Activated T-cell treated with anti-CD3 and anti-CD28 coated beads for 4 hours (primary cell): ENCODE data around the gene CCDC106.

Experiments
- DNase-seq: peaks from one replicate; pipeline ENCODE4 v3.0.0-alpha.2; 2020

Gene CCDC106

DNA sequence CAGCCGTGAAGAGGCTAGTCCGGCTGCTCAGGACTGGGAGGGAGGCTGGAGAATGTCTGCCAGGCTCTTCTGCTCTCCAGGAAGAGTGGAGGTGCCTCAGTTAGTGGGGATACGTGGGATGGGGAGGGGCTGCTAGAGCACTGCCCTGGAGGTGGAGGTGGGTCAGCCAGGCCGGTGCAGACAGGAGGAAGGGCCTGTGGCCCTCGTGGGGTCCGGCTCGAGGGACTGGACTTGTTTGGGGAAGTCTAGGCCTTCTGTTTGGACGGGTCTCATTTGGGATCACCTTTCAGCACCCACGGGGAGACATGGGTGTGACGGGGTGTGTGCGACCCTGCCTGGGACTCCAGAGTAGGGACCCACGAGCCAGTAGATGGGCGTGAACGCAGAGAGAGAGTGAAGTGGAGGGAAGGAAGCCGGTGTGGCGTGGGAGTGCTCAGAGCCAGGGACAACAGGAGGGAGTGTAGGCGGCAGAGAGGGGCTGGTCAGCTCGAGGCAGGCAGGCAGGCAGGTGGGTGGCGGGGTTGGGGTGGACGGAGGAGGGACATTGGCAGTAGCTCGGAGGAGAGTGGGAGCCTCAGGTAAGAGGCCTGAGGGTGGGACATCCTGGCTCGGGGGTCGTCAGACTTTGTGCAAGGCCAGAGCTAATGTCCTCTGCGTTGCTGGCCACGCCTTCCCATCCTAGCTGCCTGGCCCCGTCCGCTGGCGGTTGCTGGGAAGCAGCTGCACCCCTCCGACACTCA, 38.5 kb downstream of the CCDC106 start:
- DNase-seq, result no peak

DNA sequence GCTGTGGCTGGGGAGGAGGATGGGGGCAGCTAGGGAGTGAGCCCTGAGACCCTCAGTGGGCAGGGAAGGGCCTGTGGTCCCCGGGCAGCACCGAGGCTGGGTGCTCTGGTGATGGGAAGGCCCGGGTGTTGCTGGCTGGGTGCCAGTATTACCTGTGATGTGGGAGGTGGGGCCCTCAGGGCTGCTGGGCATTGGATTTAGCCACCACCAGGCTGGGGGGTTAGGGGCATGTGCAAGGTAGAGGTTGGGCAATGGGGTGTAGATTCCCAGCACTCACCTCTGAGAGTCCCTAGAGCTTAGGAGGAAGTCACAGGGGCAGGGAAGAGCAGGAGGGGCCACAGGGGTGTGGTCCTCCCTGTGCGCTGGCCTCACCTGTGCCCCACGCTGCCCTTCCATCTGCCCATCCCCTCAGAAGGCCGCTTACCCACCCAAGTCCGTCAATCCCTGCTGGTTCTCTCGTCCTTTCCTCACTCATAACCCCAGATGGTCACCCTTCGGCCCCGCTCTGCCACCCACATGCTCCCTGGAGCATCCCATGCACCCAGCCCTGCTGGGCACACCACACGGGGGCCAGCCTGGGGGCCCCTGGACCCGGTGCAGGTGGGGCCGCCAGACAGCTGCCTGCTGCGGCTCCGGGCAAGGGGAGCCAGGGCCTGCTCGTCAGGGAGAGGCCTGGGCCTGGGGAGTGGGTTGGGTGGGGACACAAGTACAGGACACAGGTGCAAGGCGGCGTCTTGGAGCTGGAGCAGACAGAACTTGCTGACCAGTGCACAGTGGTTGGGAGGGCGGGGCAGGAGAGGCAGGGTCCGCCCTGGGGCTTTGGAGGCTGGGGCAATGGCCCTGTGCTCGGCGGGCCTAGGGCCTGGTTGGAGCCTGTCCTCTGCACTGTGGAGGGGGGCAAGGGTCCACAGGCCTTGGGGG, 39.5 kb downstream of the CCDC106 start:
- no peak for DNase-seq

DNA sequence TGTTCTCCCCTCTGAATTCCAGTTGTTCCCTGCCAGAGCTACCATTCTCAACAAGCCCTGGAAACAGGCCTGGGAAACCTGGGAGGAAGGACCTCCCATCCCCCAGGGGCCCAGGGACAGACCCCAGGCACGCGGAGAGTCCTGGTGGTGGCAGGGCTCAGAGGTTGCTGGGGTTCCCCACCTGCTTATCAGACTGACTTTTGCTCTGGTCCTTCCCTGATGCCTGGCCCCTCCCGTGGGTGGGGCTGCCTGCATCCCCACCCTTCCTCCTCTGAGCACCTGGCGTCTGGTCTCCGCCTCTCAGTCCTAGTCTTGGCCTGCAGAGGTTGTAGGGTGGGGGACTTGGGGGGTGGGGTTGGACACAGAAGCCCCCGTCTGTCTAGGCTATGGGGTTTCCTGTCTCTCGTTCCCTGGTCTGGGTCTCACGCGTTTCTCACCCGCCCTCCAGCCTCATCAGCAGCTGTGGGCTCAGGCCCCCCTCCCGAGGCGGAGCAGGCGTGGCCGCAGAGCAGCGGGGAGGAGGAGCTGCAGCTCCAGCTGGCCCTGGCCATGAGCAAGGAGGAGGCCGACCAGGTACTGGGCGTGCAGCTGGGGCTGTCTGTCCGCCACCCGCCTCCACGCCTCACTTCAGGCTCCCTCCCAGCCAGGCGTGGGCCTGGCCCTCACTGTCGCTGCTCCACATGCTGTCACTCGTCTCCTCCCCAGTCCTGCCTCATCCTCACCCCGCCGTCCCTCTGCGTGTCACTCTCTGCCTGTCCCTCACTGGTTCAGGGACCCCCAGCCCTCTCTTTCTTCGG, 40.6 kb downstream of the CCDC106 start:
- no peak for DNase-seq

DNA sequence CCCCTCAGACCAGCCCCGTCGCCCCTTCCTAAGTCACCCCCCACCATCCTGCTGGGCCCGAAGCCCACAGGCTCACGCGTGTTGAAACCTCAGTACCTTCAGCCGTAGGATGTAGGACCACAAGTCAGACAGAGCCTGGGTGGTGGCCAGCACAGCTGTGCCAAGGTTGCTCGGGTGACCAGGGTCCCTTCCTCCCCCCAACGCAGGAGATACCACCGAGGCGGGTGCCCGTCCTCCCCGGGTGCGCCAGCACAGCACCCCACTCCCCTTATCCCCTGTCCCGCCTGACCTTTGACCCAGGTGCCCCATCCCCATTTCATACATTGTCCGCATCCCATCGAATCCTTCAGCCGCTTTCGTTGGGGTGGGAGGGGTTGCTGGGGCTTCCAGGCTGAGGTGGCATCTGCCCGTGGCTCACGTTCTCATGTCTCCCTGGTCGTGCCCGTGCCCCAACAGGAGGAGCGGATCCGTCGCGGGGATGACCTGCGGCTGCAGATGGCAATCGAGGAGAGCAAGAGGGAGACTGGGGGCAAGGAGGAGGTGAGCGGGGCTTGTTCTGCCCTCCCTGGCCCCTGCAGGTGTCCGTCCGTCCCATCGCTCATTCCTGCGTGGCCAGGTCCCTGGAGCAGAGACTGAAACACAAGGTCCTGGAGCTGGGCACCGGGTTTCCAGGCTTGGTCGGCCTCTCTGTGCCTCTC, 41.5 kb downstream of the CCDC106 start:
- DNase-seq, result no peak

GRCh38 chr19:55690109-55690768, 42.2 kb downstream of the CCDC106 start:
- no peak for DNase-seq

DNA sequence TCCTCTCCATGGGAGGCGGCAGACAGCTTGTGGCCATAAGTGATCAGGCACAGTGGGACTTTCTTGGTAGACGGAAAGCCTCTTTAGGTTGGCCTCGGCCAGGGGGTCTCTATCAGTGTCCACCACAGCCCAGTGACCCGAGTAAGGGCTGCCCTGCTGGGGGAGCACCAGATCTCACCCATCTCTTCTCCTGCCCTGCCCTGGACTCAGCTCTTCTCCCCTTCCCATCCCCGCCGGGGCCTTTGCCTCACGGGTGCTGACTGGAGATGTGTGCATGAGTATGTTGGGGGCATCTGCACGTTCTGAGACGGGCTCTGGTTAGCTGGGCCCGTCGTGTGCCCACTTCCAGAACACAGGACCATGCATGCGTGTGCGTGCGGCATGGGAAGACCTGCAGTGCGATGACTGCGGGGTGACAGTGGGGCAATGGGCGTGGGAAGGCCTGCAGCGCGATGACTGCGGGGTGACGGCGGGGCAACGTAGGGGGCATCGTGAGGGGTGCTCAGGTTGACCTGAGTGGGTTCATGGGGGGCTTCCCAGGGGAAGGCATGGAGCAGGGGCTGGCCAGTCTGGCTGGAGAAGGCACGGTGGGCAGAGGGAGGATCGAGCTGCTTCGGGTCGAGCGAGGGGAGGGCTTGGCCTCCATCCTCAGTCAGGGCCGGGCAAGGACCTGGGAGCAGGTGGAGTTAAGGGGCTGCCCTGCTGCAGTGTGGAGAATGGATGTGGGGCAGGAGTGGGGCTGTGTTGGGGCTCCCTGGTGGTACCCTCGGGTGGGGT, 42.9 kb downstream of the CCDC106 start:
- DNase-seq, result no peak

- no peak for DNase-seq
Observed at GRCh38 chr19:55691561-55692481, 43.8 kb downstream of the CCDC106 start.

DNA sequence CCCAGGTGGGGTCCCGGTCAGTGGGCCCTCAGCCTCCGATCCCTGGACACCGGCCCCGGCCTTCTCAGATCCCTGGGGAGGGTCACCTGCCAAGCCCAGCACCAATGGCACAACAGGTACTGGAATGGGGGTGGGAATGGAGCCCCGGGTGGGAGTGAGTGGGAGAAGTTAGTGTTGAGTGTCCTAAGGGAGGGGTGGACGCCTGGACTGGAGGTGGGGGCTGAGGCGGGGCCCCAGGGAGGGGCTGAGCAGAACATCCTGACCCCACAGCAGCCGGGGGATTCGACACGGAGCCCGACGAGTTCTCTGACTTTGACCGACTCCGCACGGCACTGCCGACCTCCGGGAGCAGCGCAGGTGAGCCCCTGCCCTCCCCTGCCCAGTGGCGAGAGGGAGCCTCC, 44.7 kb downstream of the CCDC106 start:
- no peak for DNase-seq

- DNase-seq, result no peak
Observed at GRCh38 chr19:55693336-55693974, 45.4 kb downstream of the CCDC106 start.

- no peak for DNase-seq
Observed at GRCh38 chr19:55694241-55694655, 46.2 kb downstream of the CCDC106 start.

DNA sequence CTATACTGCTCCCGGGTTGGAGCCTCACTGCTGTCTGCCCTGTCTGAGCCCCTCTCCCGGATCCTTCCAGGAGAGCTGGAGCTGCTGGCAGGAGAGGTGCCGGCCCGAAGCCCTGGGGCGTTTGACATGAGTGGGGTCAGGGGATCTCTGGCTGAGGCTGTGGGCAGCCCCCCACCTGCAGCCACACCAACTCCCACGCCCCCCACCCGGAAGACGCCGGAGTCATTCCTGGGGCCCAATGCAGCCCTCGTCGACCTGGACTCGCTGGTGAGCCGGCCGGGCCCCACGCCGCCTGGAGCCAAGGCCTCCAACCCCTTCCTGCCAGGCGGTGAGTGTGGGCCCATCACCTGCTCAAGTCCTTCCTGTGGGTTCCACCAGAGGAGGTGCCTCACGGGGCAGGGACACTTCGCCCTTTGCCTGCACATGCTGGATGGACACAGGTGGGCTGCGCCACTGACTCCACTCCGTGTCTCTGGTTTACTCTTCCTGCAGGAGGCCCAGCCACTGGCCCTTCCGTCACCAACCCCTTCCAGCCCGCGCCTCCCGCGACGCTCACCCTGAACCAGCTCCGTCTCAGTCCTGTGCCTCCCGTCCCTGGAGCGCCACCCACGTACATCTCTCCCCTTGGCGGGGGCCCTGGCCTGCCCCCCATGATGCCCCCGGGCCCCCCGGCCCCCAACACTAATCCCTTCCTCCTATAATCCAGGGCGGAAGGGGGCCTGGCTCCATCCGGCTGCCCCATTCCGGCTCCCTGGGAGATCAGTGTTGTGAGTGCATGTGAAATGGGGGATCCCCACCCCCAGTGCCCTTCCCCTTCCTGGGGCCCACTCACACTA, 46.9 kb downstream of the CCDC106 start:
- no peak for DNase-seq

GRCh38 chr19:55695511-55696290, 47.7 kb downstream of the CCDC106 start:
- DNase-seq, result no peak

DNA sequence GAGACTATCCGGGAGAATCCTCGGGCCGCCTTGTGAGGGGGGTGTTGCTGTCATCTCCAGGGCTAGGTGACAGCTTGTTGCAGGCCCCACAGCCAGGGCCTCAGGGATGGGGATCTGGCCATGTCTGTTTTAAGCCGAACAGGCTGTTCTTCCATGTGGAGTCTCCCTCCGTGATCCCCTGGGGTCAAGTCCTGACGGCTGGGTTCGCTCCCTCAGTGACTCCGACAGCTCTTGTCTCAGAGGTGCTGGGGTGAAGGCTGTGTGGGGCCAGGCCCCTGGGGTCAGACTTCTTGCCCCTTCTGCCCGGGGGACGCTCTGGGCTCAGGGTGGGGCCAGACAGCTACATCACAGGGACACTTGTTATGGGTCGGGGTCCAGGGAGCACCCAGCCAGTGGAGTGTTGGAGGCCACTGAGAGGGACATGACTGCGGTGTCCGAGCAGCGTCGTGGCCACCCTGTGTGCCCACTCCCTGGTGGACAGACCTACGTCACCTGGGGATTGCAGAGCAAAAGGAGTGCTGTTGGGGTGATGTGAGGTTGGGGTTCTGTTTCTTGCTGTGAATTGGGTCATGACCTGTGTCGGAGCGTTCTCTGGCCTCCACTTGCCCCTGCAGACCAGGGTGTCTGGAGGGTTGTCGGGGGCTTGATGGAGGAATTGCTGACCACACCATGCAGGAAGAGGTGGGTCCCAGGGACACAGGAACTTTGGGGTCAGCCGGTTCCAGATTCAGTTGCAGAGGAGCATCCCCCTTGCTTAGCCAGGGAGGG, 48.5 kb downstream of the CCDC106 start:
- DNase-seq, result no peak

GRCh38 chr19:55697069-55697440, 49.0 kb downstream of the CCDC106 start:
- no peak for DNase-seq

DNA sequence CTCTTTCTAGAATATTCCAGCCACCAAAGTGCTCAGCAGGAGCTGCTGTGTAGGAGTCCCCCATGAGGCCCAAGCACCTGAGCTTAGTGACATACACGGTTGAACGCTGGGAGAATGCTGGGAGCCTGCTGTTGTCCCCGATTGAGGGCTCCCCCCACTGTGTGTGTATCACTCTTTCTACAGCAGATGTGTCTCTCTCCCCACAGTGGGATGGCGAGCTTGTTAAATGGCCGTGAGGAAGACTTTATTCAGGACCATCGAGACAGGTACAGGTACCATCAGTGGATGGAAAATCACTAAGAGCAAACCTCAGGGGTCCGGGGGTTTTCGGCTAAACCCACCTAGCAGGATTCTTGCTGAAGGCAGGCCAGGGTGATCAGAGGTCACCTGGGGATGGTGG, 49.7 kb downstream of the CCDC106 start:
- no peak for DNase-seq

GRCh38 chr19:55698256-55698655, 50.2 kb downstream of the CCDC106 start:
- DNase-seq, result no peak

GRCh38 chr19:55699221-55699620, 51.2 kb downstream of the CCDC106 start:
- DNase-seq, result no peak
